H1 (cell line): ENCODE measurements around the gene TSC22D1. TPM values are rescaled to one million over a fixed set of nuclear protein-coding genes. Genes with fewer than 3 reads are reported as not detected.

Source experiments
- CEBPB ChIP-seq: IDR thresholded peaks from 2 replicates; pipeline ENCODE4 v1.6.1; 2012; ENCODE audit warnings: low read depth, low read length
- CHD1 ChIP-seq: IDR thresholded peaks from 2 replicates; pipeline ENCODE4 v1.6.1; 2012; ENCODE audit warnings: low read depth, low read length, improper control_type of control experiment
- HDAC6 ChIP-seq: IDR thresholded peaks from one replicate; pipeline ENCODE4 v1.7.1; 2012; ENCODE audit warnings: low read depth, mild to moderate bottlenecking, inconsistent platforms, low read length, moderate library complexity
- KDM5A ChIP-seq: fragments of 200-600 bp; IDR thresholded peaks from 2 replicates; pipeline ENCODE4 v1.7.1; 2012; ENCODE audit warnings: mild to moderate bottlenecking, low read length, inconsistent platforms, mixed read lengths
- POLR2AphosphoS5 ChIP-seq: IDR thresholded peaks from 2 replicates; pipeline ENCODE4 v1.6.1; 2011; ENCODE audit warnings: low read depth, low read length
- RBBP5 ChIP-seq: IDR thresholded peaks from 2 replicates; pipeline ENCODE4 v1.7.1; 2012; ENCODE audit warnings: low read depth, mild to moderate bottlenecking, inconsistent platforms, low read length, moderate library complexity, borderline replicate concordance
- RXRA ChIP-seq: IDR thresholded peaks from 2 replicates; pipeline ENCODE4 v1.6.1; 2011; ENCODE audit warnings: low read depth, mild to moderate bottlenecking, low read length, moderate library complexity; ENCODE audit not compliant: insufficient read depth
- polyA plus RNA-seq, 7 experiments: library from polyadenylated mRNA; depleted of rRNA in 3 of 7; stranded (reverse) in 5 of 7; unstranded in 2 of 7; fragments of >200 nt in 5 of 7; fragments of 200-250 nt in 2 of 7; gene quantifications; 1 replicate in 5 of 7; 2 replicates in 1 of 7; 4 replicates in 1 of 7; pipeline versions ENCODE4 v1.2.1 to v1.2.3, GENCODE V29; 2011 to 2013; ENCODE audit warnings: missing spikeins in 2 of 7, mixed read lengths in 2 of 7
- total RNA-seq: library from RNA; stranded (reverse); fragmentation: NEBNext Ultra II Directional; extraction: Animal tissue kit (Norgen Biotek cat#: 25700); gene quantifications from 2 replicates; pipeline ENCODE4 v1.2.1, GENCODE V29; 2021
- TF ChIP-seq, protein P1 (sequence below): fragments of 300-600 bp; sonication (generic); IDR thresholded peaks from 2 replicates; pipeline ENCODE4 v1.7.1; 2012; ENCODE audit warnings: low read length, moderate library complexity, mild to moderate bottlenecking, inconsistent platforms; ENCODE audit not compliant: insufficient replicate concordance
- TF ChIP-seq, protein P2 (sequence below), 3 experiments: IDR thresholded peaks; 1 replicate in 2 of 3; 2 replicates in 1 of 3; pipeline versions ENCODE4 v1.5.1 to v1.6.1; 2011; ENCODE audit warnings: low read length in 3 of 3, mild to moderate bottlenecking in 3 of 3, inconsistent platforms in 2 of 3, low read depth in 1 of 3, moderate library complexity in 1 of 3; ENCODE audit not compliant: insufficient read depth in 1 of 3; ENCODE audit errors: control extremely low read depth in 1 of 3

TSC22D1 gene
- total and polyA plus RNA-seq, 2 of the 8 experiments (the other 6 are each of a cell fraction or from before 2014, with no cell fraction given): 52.6 to 80.9 TPM

- TF ChIP-seq, protein P1, sequence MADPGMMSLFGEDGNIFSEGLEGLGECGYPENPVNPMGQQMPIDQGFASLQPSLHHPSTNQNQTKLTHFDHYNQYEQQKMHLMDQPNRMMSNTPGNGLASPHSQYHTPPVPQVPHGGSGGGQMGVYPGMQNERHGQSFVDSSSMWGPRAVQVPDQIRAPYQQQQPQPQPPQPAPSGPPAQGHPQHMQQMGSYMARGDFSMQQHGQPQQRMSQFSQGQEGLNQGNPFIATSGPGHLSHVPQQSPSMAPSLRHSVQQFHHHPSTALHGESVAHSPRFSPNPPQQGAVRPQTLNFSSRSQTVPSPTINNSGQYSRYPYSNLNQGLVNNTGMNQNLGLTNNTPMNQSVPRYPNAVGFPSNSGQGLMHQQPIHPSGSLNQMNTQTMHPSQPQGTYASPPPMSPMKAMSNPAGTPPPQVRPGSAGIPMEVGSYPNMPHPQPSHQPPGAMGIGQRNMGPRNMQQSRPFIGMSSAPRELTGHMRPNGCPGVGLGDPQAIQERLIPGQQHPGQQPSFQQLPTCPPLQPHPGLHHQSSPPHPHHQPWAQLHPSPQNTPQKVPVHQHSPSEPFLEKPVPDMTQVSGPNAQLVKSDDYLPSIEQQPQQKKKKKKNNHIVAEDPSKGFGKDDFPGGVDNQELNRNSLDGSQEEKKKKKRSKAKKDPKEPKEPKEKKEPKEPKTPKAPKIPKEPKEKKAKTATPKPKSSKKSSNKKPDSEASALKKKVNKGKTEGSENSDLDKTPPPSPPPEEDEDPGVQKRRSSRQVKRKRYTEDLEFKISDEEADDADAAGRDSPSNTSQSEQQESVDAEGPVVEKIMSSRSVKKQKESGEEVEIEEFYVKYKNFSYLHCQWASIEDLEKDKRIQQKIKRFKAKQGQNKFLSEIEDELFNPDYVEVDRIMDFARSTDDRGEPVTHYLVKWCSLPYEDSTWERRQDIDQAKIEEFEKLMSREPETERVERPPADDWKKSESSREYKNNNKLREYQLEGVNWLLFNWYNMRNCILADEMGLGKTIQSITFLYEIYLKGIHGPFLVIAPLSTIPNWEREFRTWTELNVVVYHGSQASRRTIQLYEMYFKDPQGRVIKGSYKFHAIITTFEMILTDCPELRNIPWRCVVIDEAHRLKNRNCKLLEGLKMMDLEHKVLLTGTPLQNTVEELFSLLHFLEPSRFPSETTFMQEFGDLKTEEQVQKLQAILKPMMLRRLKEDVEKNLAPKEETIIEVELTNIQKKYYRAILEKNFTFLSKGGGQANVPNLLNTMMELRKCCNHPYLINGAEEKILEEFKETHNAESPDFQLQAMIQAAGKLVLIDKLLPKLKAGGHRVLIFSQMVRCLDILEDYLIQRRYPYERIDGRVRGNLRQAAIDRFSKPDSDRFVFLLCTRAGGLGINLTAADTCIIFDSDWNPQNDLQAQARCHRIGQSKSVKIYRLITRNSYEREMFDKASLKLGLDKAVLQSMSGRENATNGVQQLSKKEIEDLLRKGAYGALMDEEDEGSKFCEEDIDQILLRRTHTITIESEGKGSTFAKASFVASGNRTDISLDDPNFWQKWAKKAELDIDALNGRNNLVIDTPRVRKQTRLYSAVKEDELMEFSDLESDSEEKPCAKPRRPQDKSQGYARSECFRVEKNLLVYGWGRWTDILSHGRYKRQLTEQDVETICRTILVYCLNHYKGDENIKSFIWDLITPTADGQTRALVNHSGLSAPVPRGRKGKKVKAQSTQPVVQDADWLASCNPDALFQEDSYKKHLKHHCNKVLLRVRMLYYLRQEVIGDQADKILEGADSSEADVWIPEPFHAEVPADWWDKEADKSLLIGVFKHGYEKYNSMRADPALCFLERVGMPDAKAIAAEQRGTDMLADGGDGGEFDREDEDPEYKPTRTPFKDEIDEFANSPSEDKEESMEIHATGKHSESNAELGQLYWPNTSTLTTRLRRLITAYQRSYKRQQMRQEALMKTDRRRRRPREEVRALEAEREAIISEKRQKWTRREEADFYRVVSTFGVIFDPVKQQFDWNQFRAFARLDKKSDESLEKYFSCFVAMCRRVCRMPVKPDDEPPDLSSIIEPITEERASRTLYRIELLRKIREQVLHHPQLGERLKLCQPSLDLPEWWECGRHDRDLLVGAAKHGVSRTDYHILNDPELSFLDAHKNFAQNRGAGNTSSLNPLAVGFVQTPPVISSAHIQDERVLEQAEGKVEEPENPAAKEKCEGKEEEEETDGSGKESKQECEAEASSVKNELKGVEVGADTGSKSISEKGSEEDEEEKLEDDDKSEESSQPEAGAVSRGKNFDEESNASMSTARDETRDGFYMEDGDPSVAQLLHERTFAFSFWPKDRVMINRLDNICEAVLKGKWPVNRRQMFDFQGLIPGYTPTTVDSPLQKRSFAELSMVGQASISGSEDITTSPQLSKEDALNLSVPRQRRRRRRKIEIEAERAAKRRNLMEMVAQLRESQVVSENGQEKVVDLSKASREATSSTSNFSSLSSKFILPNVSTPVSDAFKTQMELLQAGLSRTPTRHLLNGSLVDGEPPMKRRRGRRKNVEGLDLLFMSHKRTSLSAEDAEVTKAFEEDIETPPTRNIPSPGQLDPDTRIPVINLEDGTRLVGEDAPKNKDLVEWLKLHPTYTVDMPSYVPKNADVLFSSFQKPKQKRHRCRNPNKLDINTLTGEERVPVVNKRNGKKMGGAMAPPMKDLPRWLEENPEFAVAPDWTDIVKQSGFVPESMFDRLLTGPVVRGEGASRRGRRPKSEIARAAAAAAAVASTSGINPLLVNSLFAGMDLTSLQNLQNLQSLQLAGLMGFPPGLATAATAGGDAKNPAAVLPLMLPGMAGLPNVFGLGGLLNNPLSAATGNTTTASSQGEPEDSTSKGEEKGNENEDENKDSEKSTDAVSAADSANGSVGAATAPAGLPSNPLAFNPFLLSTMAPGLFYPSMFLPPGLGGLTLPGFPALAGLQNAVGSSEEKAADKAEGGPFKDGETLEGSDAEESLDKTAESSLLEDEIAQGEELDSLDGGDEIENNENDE: no peak
- TF ChIP-seq RBBP5: no peak
- TF ChIP-seq CEBPB: no peak
- no peak for TF ChIP-seq POLR2AphosphoS5
- TF ChIP-seq HDAC6: no peak
- no peak for TF ChIP-seq CHD1
- no peak for TF ChIP-seq KDM5A
- TF ChIP-seq, protein P2, sequence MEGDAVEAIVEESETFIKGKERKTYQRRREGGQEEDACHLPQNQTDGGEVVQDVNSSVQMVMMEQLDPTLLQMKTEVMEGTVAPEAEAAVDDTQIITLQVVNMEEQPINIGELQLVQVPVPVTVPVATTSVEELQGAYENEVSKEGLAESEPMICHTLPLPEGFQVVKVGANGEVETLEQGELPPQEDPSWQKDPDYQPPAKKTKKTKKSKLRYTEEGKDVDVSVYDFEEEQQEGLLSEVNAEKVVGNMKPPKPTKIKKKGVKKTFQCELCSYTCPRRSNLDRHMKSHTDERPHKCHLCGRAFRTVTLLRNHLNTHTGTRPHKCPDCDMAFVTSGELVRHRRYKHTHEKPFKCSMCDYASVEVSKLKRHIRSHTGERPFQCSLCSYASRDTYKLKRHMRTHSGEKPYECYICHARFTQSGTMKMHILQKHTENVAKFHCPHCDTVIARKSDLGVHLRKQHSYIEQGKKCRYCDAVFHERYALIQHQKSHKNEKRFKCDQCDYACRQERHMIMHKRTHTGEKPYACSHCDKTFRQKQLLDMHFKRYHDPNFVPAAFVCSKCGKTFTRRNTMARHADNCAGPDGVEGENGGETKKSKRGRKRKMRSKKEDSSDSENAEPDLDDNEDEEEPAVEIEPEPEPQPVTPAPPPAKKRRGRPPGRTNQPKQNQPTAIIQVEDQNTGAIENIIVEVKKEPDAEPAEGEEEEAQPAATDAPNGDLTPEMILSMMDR (IDR thresholded peaks at IDR 0.05; ENCODE audit: control extremely low read depth in 1 of 3, insufficient read depth in 1 of 3, low read depth in 1 of 3, low read length in 3 of 3): no peak
- TF ChIP-seq RXRA: no peak
Observed at GRCh38 chr13:44414716-44415115, 161.4 kb downstream of the TSC22D1 start (continued).
